ENCODE data around the gene ACACB.

GRCh38 chr12:109165599-109165998 lies 49.2 kb downstream of the ACACB start:
- TF ChIP-seq CTCF (IDR thresholded peaks at IDR 0.05), result no peak
- TF ChIP-seq POLR2A (IDR thresholded peaks at IDR 0.05), result no peak

All from esophagus squamous epithelium (tissue), 4 donors.